Measurements from ENCODE around the gene CCBE1.

CCBE1 gene

GRCh38 chr18:59690996-59691395 is 6.2 kb downstream of the CCBE1 start:
- Histone ChIP-seq H3K27me3 (ENCODE audit: insufficient read depth, poor library complexity, severe bottlenecking) (peaks cover 36% of the 10 kb centered on the region), H3K27ac (replicated peaks) (no peak overlapping the region), H3K4me3 (replicated peaks; ENCODE audit: insufficient read depth, low read length) (no peak overlapping the region)
- no peak for DNase-seq (ENCODE audit: low read depth in 1 of 2, low spot score in 1 of 2)
- TF ChIP-seq POLR2AphosphoS5 (IDR thresholded peaks at IDR 0.05; ENCODE audit: low read depth) (no peak), CTCF (IDR thresholded peaks at IDR 0.05; ENCODE audit: insufficient read depth, low read length) (no peak), GABPA (IDR thresholded peaks at IDR 0.05; ENCODE audit: low read depth) (no peak), SPI1 (IDR thresholded peaks at IDR 0.05; ENCODE audit: borderline replicate concordance, low read depth) (no peak), REST (IDR thresholded peaks at IDR 0.05; ENCODE audit: insufficient replicate concordance, low read depth) (no peak)

- no peak overlapping the region for H3K27ac ChIP-seq (replicated peaks)
- TF ChIP-seq SPI1 (IDR thresholded peaks at IDR 0.05; ENCODE audit: borderline replicate concordance, low read depth): no peak
- TF ChIP-seq REST (IDR thresholded peaks at IDR 0.05; ENCODE audit: insufficient replicate concordance, low read depth): no peak
- H3K27me3 ChIP-seq (ENCODE audit: insufficient read depth, poor library complexity, severe bottlenecking): peaks cover 30% of the 10 kb centered on the region
- DNase-seq (ENCODE audit: low read depth in 1 of 2, low spot score in 1 of 2): no peak
- no peak overlapping the region for H3K4me3 ChIP-seq (replicated peaks; ENCODE audit: insufficient read depth, low read length)
Observed at GRCh38 chr18:59690186-59690982, 6.8 kb downstream of the CCBE1 start.

- DNase-seq (ENCODE audit: low read depth in 1 of 2, low spot score in 1 of 2): no peak
- Histone ChIP-seq H3K4me3 (replicated peaks; ENCODE audit: insufficient read depth, low read length) (no peak overlapping the region), H3K27me3 (ENCODE audit: insufficient read depth, poor library complexity, severe bottlenecking) (peaks cover 24% of the 10 kb centered on the region), H3K27ac (replicated peaks) (no peak overlapping the region)
- TF ChIP-seq GABPA (IDR thresholded peaks at IDR 0.05; ENCODE audit: low read depth): no peak
- TF ChIP-seq POLR2AphosphoS5 (IDR thresholded peaks at IDR 0.05; ENCODE audit: low read depth): no peak
Observed at GRCh38 chr18:59689756-59690155, 7.5 kb downstream of the CCBE1 start.

- no peak overlapping the region for H3K4me3 ChIP-seq (replicated peaks; ENCODE audit: insufficient read depth, low read length)
Observed at GRCh38 chr18:59686260-59686659, 11.0 kb downstream of the CCBE1 start.

More at GRCh38 chr18:59686260-59686659, 11.0 kb downstream of the CCBE1 start:
- Histone ChIP-seq H3K27ac (replicated peaks) (no peak overlapping the region), H3K27me3 (ENCODE audit: insufficient read depth, poor library complexity, severe bottlenecking) (peaks cover 16% of the 10 kb centered on the region)
- no peak for DNase-seq (ENCODE audit: low read depth in 1 of 2, low spot score in 1 of 2)
- TF ChIP-seq CTCF (IDR thresholded peaks at IDR 0.05; ENCODE audit: insufficient read depth, low read length) (no peak), SPI1 (IDR thresholded peaks at IDR 0.05; ENCODE audit: borderline replicate concordance, low read depth) (no peak), REST (IDR thresholded peaks at IDR 0.05; ENCODE audit: insufficient replicate concordance, low read depth) (no peak), POLR2AphosphoS5 (IDR thresholded peaks at IDR 0.05; ENCODE audit: low read depth) (no peak), GABPA (IDR thresholded peaks at IDR 0.05; ENCODE audit: low read depth) (no peak)

Measured in HL-60 (cell line).